SK-N-SH (cell line): ENCODE results near the gene CNTLN. TPM values are rescaled to one million over a fixed set of nuclear protein-coding genes. Genes with fewer than 3 reads are reported as not detected.
"Not testable (repeated sequence)": the region's sequence is repeated elsewhere in the genome, so short reads cannot be mapped to it uniquely, and the experiment has no call there.

Experiments used
- CTCF ChIA-PET: fragments of 300-600, 350-600 bp; formaldehyde crosslinking; extraction: SDS; loops from one replicate; lab custom pipeline; 2021; lab: Yijun Ruan, JAX
- POLR2A ChIA-PET: fragments of 350-600 bp; sonication (Branson Sonifier 250); formaldehyde crosslinking; extraction: SDS; loops from one replicate; lab custom pipeline; 2020; ENCODE audit warnings: antibody characterized with exemption, inconsistent platforms; lab: Yijun Ruan, JAX
- DNase-seq: peaks from one replicate; pipeline ENCODE4 v3.0.0; 2012
- H2AFZ ChIP-seq: fragments of 200-600 bp; sonication (generic); 2 replicates; pipeline ENCODE4 v1.8.1; 2016; ENCODE audit warnings: antibody characterized with exemption, mild to moderate bottlenecking, low read depth
- H3F3A ChIP-seq: fragments of 200-600 bp; sonication (generic); replicated peaks from 2 replicates; pipeline ENCODE3; 2016; ENCODE audit warnings: antibody characterized with exemption, mild to moderate bottlenecking; ENCODE audit not compliant: insufficient read depth
- H3K27ac ChIP-seq, 2 experiments: fragments of 200-500 bp in 1 of 2; fragments of 200-600 bp in 1 of 2; sonication (Bioruptor generic) in 1 of 2; sonication (generic), shearing (Covaris generic) in 1 of 2; 2 replicates each; pipeline versions ENCODE4 v1.5.1 to v1.6.1; 2014 to 2016; ENCODE audit warnings: low read depth in 2 of 2, inconsistent platforms in 1 of 2, low read length in 1 of 2, mild to moderate bottlenecking in 1 of 2, mixed read lengths in 1 of 2
- H3K27me3 ChIP-seq: fragments of 200-600 bp; sonication (generic), shearing (Covaris generic); 2 replicates; pipeline ENCODE4 v1.6.1; 2016; ENCODE audit warnings: mixed run types; ENCODE audit not compliant: insufficient read depth
- H3K36me3 ChIP-seq, 2 experiments: fragments of 200-500 bp in 1 of 2; fragments of 200-600 bp in 1 of 2; sonication (Bioruptor generic) in 1 of 2; sonication (generic) in 1 of 2; replicated peaks in 1 of 2; 2 replicates each; pipeline versions ENCODE3 to v1.5.1; 2014 to 2016; ENCODE audit warnings: low read length in 1 of 2, mild to moderate bottlenecking in 1 of 2; ENCODE audit not compliant: insufficient read depth in 2 of 2, control insufficient read depth in 1 of 2
- H3K4me1 ChIP-seq, 2 experiments: fragments of 200-500 bp in 1 of 2; fragments of 200-600 bp in 1 of 2; sonication (Bioruptor generic) in 1 of 2; sonication (generic), shearing (Covaris generic) in 1 of 2; 2 replicates each; pipeline versions ENCODE4 v1.5.1 to v1.6.1; 2014 to 2016; ENCODE audit warnings: low read depth in 1 of 2, low read length in 1 of 2, mixed run types in 1 of 2; ENCODE audit not compliant: insufficient read depth in 2 of 2, control insufficient read depth in 1 of 2
- H3K4me2 ChIP-seq: fragments of 200-600 bp; sonication (generic), shearing (Covaris generic); 2 replicates; pipeline ENCODE4 v1.6.1; 2017; ENCODE audit warnings: mixed run types
- H3K4me3 ChIP-seq, 2 experiments: fragments of 200-500 bp in 1 of 2; fragments of 200-600 bp in 1 of 2; sonication (Bioruptor generic) in 1 of 2; sonication (generic), shearing (Covaris generic) in 1 of 2; 2 replicates each; pipeline versions ENCODE4 v1.5.1 to v1.8.1; 2014 to 2016; ENCODE audit warnings: low read depth in 2 of 2, inconsistent platforms in 1 of 2, low read length in 1 of 2, mild to moderate bottlenecking in 1 of 2, mixed read lengths in 1 of 2, moderate library complexity in 1 of 2
- H3K79me2 ChIP-seq: fragments of 200-600 bp; sonication (generic); 2 replicates; pipeline ENCODE4 v1.8.1; 2017; ENCODE audit warnings: mild to moderate bottlenecking; ENCODE audit not compliant: insufficient read depth
- H3K9ac ChIP-seq: fragments of 200-600 bp; sonication (generic); 2 replicates; pipeline ENCODE4 v1.6.1; 2017; ENCODE audit warnings: mixed run types
- H3K9me2 ChIP-seq: fragments of 200-600 bp; sonication (generic); 2 replicates; pipeline ENCODE4 v1.6.1; 2017; ENCODE audit warnings: mixed run types
- H3K9me3 ChIP-seq: fragments of 200-600 bp; sonication (generic); 2 replicates; pipeline ENCODE4 v1.6.1; 2017; ENCODE audit warnings: mixed run types, mild to moderate bottlenecking, moderate library complexity
- H4K20me1 ChIP-seq: fragments of 200-600 bp; sonication (generic); 2 replicates; pipeline ENCODE4 v1.6.1; 2017; ENCODE audit warnings: mild to moderate bottlenecking, mixed run types; ENCODE audit not compliant: insufficient read depth
- EP300 ChIP-seq, 2 experiments: IDR thresholded peaks; 2 replicates each; pipeline versions ENCODE4 v1.4.0 to v1.6.1; 2012; ENCODE audit warnings: borderline replicate concordance in 1 of 2, low read depth in 1 of 2, low read length in 1 of 2
- FOSL2 ChIP-seq: IDR thresholded peaks from 2 replicates; pipeline ENCODE4 v1.4.0; 2012; ENCODE audit warnings: low read depth, mild to moderate bottlenecking, moderate library complexity, borderline replicate concordance
- FOXJ3 ChIP-seq: sonication (generic); formaldehyde crosslinking; IDR thresholded peaks from 2 replicates; pipeline ENCODE4 v1.5.1; 2020; ENCODE audit warnings: mild to moderate bottlenecking, missing genetic modification reagents
- FOXM1 ChIP-seq: IDR thresholded peaks from 2 replicates; pipeline ENCODE4 v1.4.0; 2012; ENCODE audit warnings: low read depth, mild to moderate bottlenecking
- GABPA ChIP-seq: IDR thresholded peaks from 2 replicates; pipeline ENCODE4 v1.4.0; 2012; ENCODE audit warnings: low read depth, mild to moderate bottlenecking
- NRF1 ChIP-seq: IDR thresholded peaks from 2 replicates; pipeline ENCODE4 v1.6.1; 2012; ENCODE audit warnings: low read depth, mild to moderate bottlenecking, low read length
- PBX3 ChIP-seq: IDR thresholded peaks from 2 replicates; pipeline ENCODE4; 2012
- POLR2AphosphoS5 ChIP-seq: IDR thresholded peaks from 2 replicates; pipeline ENCODE4 v1.6.1; 2012; ENCODE audit warnings: low read depth, low read length
- RAD21 ChIP-seq: IDR thresholded peaks from 2 replicates; pipeline ENCODE4 v1.6.1; 2012; ENCODE audit warnings: mild to moderate bottlenecking, low read length
- RCOR1 ChIP-seq: fragments of 150-350 bp; IDR thresholded peaks from 2 replicates; pipeline ENCODE4 v1.6.1; 2017; ENCODE audit warnings: antibody characterized with exemption, low read length
- SIN3A ChIP-seq: IDR thresholded peaks from 2 replicates; pipeline ENCODE4 v1.6.1; 2012; ENCODE audit warnings: low read depth, mild to moderate bottlenecking, low read length, moderate library complexity, borderline replicate concordance
- TEAD4 ChIP-seq: IDR thresholded peaks from 2 replicates; pipeline ENCODE4 v1.4.0; 2012; ENCODE audit warnings: mild to moderate bottlenecking, borderline replicate concordance; ENCODE audit not compliant: insufficient read depth
- ZBTB33 ChIP-seq: IDR thresholded peaks from 2 replicates; pipeline ENCODE4 v1.4.0; 2012; ENCODE audit warnings: low read depth, borderline replicate concordance
- WGBS: methylation state at CpG from one replicate; pipeline ENCODE4 v1.1.6; 2017; ENCODE audit warnings: low lambda C conversion rate; 5-methylcytosine and 5-hydroxymethylcytosine counted together
- polyA plus RNA-seq, 3 experiments: library from polyadenylated mRNA; depleted of rRNA; stranded (reverse); fragments of >200 nt; gene quantifications; 2 replicates each; pipeline ENCODE4 v1.2.3, GENCODE V29; 2012
- TF ChIP-seq, protein P1 (sequence below): IDR thresholded peaks from 2 replicates; pipeline ENCODE4 v1.4.0; 2012; ENCODE audit warnings: low read depth

Gene CNTLN
- polyA plus RNA-seq, 1 of the 3 experiments (the other 2 are of a cell fraction), result 2.5 TPM

- H3K9ac ChIP-seq, result no peak overlapping the region
- H3K27ac ChIP-seq, result no peak overlapping the region
- H3F3A ChIP-seq, result no peaks in the 10 kb centered on the region
- CTCF ChIA-PET, result interaction anchor here (0.9 to 1.1 kb wide), 2 partner anchors 24 to 332 kb away, joined by 3 to 4 read pairs; no protein-coding TSS in a partner anchor
- H3K79me2 ChIP-seq, result no peaks in the 10 kb centered on the region
- POLR2A ChIA-PET, result no interaction called here
- H3K9me2 ChIP-seq, result no peaks in the 10 kb centered on the region
- H3K4me2 ChIP-seq, result no peak overlapping the region
- TF ChIP-seq NRF1, result no peak
- no peak for TF ChIP-seq TEAD4
- no peak for TF ChIP-seq ZBTB33
- no peak for TF ChIP-seq FOXJ3 (CRISPR knock-in tag)
- H2AFZ ChIP-seq, result no peak overlapping the region
- no peak overlapping the region for H3K4me3 ChIP-seq
- no peaks in the 10 kb centered on the region for H3K27me3 ChIP-seq
- H3K36me3 ChIP-seq, result peaks cover 3% of the 10 kb centered on the region in 2 experiments
- no peaks in the 10 kb centered on the region for H4K20me1 ChIP-seq
- WGBS, result 78% methylated on average over 7 of the region's 7 CpGs
- DNase-seq, result no peak
- no peaks in the 10 kb centered on the region for H3K4me1 ChIP-seq
- H3K9me3 ChIP-seq, result no peaks in the 10 kb centered on the region
Observed at GRCh38 chr9:17394881-17395510, 260.2 kb downstream of the CNTLN start.

DNA sequence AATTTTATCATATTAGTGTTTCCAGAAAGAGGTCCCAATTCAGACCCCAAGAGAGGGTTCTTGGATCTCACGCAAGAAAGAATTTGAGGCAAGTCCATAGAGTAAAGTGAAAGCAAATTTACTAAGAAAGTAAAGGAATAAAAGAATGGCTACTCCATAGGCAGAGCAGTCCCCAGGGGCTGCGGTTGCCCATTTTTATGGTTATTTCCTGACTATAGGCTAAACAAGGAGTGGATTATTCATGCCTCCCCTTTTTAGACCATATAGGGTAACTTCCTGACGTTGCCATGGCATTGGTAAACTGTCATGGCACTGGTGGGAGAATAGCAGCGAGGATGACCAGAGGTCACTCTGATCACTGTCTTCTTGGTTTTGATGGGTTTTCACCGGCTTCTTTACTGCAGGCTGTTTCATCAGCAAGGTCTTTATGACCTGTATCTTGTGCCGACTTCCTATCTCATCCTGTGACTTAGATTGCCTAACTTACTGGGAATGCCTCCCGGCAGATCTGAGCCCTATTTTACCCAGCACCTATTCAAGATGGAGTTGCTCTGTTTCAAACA is 262.4 kb downstream of the CNTLN start:
- H3K9me2 ChIP-seq, H2AFZ ChIP-seq, H3K4me1 ChIP-seq, POLR2A ChIA-PET, H4K20me1 ChIP-seq, H3K36me3 ChIP-seq, H3K27me3 ChIP-seq, H3K79me2 ChIP-seq, H3K4me2 ChIP-seq, H3K9ac ChIP-seq, DNase-seq, H3K4me3 ChIP-seq, H3K9me3 ChIP-seq, CTCF ChIA-PET, H3F3A ChIP-seq, H3K27ac ChIP-seq: not testable (repeated sequence)
- WGBS, result 95% methylated on average over 7 of the region's 7 CpGs

DNA sequence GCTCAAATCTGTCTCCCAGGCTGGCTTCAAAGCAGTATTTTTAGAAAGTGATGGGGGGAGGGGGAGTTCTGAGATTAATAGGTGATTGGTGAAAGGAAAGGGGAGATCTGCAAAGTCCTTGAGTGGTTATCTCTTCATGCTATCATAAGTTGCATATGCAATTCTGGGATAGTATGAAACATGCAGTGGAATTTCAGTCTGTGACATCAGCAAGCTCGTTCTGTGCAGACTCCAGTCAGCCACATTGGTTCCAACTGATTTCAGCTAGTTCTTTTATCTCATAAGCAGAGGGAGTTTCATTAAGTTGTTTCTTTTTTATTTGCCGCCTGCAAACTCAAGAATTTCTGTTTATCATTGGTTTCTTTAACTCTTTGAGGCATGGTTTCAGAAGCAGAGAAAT is 263.5 kb downstream of the CNTLN start:
- no peak for DNase-seq
- POLR2A ChIA-PET, result no interaction called here
- 89% methylated on average over 2 of the region's 2 CpGs for WGBS
- TF ChIP-seq GABPA (no peak), ZBTB33 (no peak), EP300 (IDR thresholded peaks at IDR 0.05; ENCODE audit: borderline replicate concordance in 1 of 2, low read depth in 1 of 2, low read length in 1 of 2) (no peak), PBX3 (no peak), FOSL2 (no peak), FOXM1 (no peak), SIN3A (no peak), RAD21 (no peak), RCOR1 (no peak), POLR2AphosphoS5 (no peak)
- TF ChIP-seq, protein P1, sequence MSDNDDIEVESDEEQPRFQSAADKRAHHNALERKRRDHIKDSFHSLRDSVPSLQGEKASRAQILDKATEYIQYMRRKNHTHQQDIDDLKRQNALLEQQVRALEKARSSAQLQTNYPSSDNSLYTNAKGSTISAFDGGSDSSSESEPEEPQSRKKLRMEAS, result no peak

More for the DNA sequence above, 263.5 kb downstream of the CNTLN start:
- H3K4me1 ChIP-seq, result no peaks in the 10 kb centered on the region
- H3K9ac ChIP-seq, result no peak overlapping the region
- H3K4me2 ChIP-seq, result no peak overlapping the region
- H3F3A ChIP-seq, result no peaks in the 10 kb centered on the region
- H3K27ac ChIP-seq, result no peak overlapping the region
- H2AFZ ChIP-seq, result no peak overlapping the region
- no peaks in the 10 kb centered on the region for H3K79me2 ChIP-seq
- H3K27me3 ChIP-seq, result no peaks in the 10 kb centered on the region
- peaks cover 0 to 3% of the 10 kb centered on the region in 2 experiments for H3K36me3 ChIP-seq
- no peaks in the 10 kb centered on the region for H4K20me1 ChIP-seq
- CTCF ChIA-PET, result interaction anchor here (1.4 kb wide), 1 partner anchor 65 kb away, joined by 4 read pairs; no protein-coding TSS in a partner anchor
- no peaks in the 10 kb centered on the region for H3K9me3 ChIP-seq
- H3K4me3 ChIP-seq, result no peak overlapping the region
- H3K9me2 ChIP-seq, result no peaks in the 10 kb centered on the region
